WTC11 (cell line): ENCODE results near the gene ZNF407. TPM values are rescaled to one million over a fixed set of nuclear protein-coding genes. Genes with fewer than 3 reads are reported as not detected.

Experiments
- ATAC-seq: fragments of 200-7000 bp; cut with Tn5 transposase; 2 replicates; pipeline ENCODE4 v1.10.0; 2021; ENCODE audit warnings: mild to moderate bottlenecking, moderate library complexity
- CTCF ChIA-PET: fragments of 300-600 bp; sonication (Branson Sonifier 250); formaldehyde crosslinking; loops from one replicate; lab custom pipeline; 2021; ENCODE audit warnings: antibody characterized with exemption; lab: Charles Lee
- POLR2A ChIA-PET: fragments of 350-600 bp; sonication (Branson Sonifier 250); formaldehyde crosslinking; loops from one replicate; lab custom pipeline; 2021; ENCODE audit warnings: antibody characterized with exemption; lab: Charles Lee
- DNase-seq: peaks from one replicate; pipeline ENCODE4 v3.0.0; 2021; ENCODE audit warnings: low spot score
- H3K27ac Mint-ChIP-seq: 2 replicates; pipeline ENCODE4 v1.8.0; 2021; ENCODE audit warnings: mixed read lengths
- H3K27me3 Mint-ChIP-seq: 2 replicates; pipeline ENCODE4 v1.8.0; 2021; ENCODE audit warnings: low read depth, mild to moderate bottlenecking, moderate library complexity, mixed read lengths
- H3K36me3 Mint-ChIP-seq: 2 replicates; pipeline ENCODE4 v1.8.0; 2021; ENCODE audit warnings: mixed read lengths
- H3K4me1 Mint-ChIP-seq: 2 replicates; pipeline ENCODE4 v1.8.0; 2022; ENCODE audit warnings: mixed read lengths
- H3K4me3 Mint-ChIP-seq: 2 replicates; pipeline ENCODE4 v1.8.0; 2021; ENCODE audit warnings: mild to moderate bottlenecking, moderate library complexity, mixed read lengths
- H3K9me3 Mint-ChIP-seq: 2 replicates; pipeline ENCODE4 v1.8.0; 2021; ENCODE audit warnings: mixed read lengths
- AFF4 ChIP-seq: sonication (generic); formaldehyde crosslinking; IDR thresholded peaks from 2 replicates; pipeline ENCODE4 v1.8.1; 2023; ENCODE audit warnings: mild to moderate bottlenecking, missing genetic modification reagents, borderline replicate concordance
- ARID4B ChIP-seq: sonication (generic); formaldehyde crosslinking; IDR thresholded peaks from 2 replicates; pipeline ENCODE4 v1.8.0; 2023; ENCODE audit warnings: missing genetic modification reagents, mild to moderate bottlenecking, borderline replicate concordance
- CREM ChIP-seq: sonication (generic); formaldehyde crosslinking; IDR thresholded peaks from 2 replicates; pipeline ENCODE4 v1.8.1; 2022; ENCODE audit warnings: mild to moderate bottlenecking, missing genetic modification reagents, moderate library complexity
- FOXK1 ChIP-seq: sonication (generic); formaldehyde crosslinking; IDR thresholded peaks from 2 replicates; pipeline ENCODE4 v1.8.0; 2022; ENCODE audit warnings: mild to moderate bottlenecking, moderate library complexity, missing genetic modification reagents
- FOXP1 ChIP-seq: sonication (generic); formaldehyde crosslinking; IDR thresholded peaks from 2 replicates; pipeline ENCODE4 v1.8.0; 2022; ENCODE audit warnings: missing genetic modification reagents, mild to moderate bottlenecking, moderate library complexity, borderline replicate concordance
- GABPB1 ChIP-seq: sonication (generic); formaldehyde crosslinking; IDR thresholded peaks from 2 replicates; pipeline ENCODE4 v1.8.1; 2023; ENCODE audit warnings: mild to moderate bottlenecking, missing genetic modification reagents
- IRF1 ChIP-seq: sonication (generic); formaldehyde crosslinking; IDR thresholded peaks from 2 replicates; pipeline ENCODE4 v1.8.0; 2023; ENCODE audit warnings: missing genetic modification reagents
- KAT7 ChIP-seq: sonication (generic); formaldehyde crosslinking; IDR thresholded peaks from 2 replicates; pipeline ENCODE4 v1.8.1; 2023; ENCODE audit warnings: missing genetic modification reagents, mild to moderate bottlenecking, borderline replicate concordance
- MXD4 ChIP-seq: fragments of 250-450 bp; sonication (Bioruptor Pico); IDR thresholded peaks from 2 replicates; pipeline ENCODE4 v1.8.0; 2021; ENCODE audit warnings: mild to moderate bottlenecking, moderate library complexity, borderline replicate concordance
- NFYB ChIP-seq: sonication (generic); formaldehyde crosslinking; conservative IDR thresholded peaks from 2 replicates; pipeline ENCODE4 v1.8.0; 2022; ENCODE audit warnings: low read depth, missing genetic modification reagents
- NR2C2 ChIP-seq: sonication (generic); formaldehyde crosslinking; IDR thresholded peaks from 2 replicates; pipeline ENCODE4 v1.8.0; 2022; ENCODE audit warnings: mild to moderate bottlenecking, missing genetic modification reagents
- PRRX2 ChIP-seq: fragments of 250-450 bp; sonication (Bioruptor Pico); IDR thresholded peaks from 2 replicates; pipeline ENCODE4 v1.8.0; 2021; ENCODE audit warnings: mild to moderate bottlenecking
- SMAD3 ChIP-seq: sonication (generic); formaldehyde crosslinking; IDR thresholded peaks from 2 replicates; pipeline ENCODE4 v1.8.0; 2022; ENCODE audit warnings: missing genetic modification reagents, mild to moderate bottlenecking, borderline replicate concordance
- SOX15 ChIP-seq: fragments of 250-450 bp; sonication (Bioruptor Pico); IDR thresholded peaks from 2 replicates; pipeline ENCODE4 v1.9.0; 2021; ENCODE audit warnings: mild to moderate bottlenecking
- TEAD4 ChIP-seq: sonication (generic); formaldehyde crosslinking; IDR thresholded peaks from 2 replicates; pipeline ENCODE4 v1.8.0; 2022; ENCODE audit warnings: mild to moderate bottlenecking, missing genetic modification reagents
- ZNF138 ChIP-seq: sonication (generic); formaldehyde crosslinking; conservative IDR thresholded peaks from 2 replicates; pipeline ENCODE4 v1.8.1; 2022; ENCODE audit warnings: mild to moderate bottlenecking, moderate library complexity, missing genetic modification reagents
- ZNF671 ChIP-seq: fragments of 250-450 bp; sonication (Bioruptor Pico); IDR thresholded peaks from 2 replicates; pipeline ENCODE4 v1.8.0; 2021; ENCODE audit warnings: mild to moderate bottlenecking
- ZSCAN18 ChIP-seq: fragments of 250-450 bp; sonication (Bioruptor Pico); IDR thresholded peaks from 2 replicates; pipeline ENCODE4 v2.1.2; 2022; ENCODE audit warnings: mild to moderate bottlenecking, moderate library complexity
- total RNA-seq: library from RNA; stranded (reverse); gene quantifications from 3 replicates; pipeline ENCODE4 v1.2.3, GENCODE V29; 2021
- TF ChIP-seq, protein P1 (sequence below): sonication (generic); formaldehyde crosslinking; conservative IDR thresholded peaks from 2 replicates; pipeline ENCODE4 v1.8.1; 2022; ENCODE audit warnings: mild to moderate bottlenecking, missing genetic modification reagents
- TF ChIP-seq, protein P2 (sequence below): sonication (generic); formaldehyde crosslinking; IDR thresholded peaks from 2 replicates; pipeline ENCODE4 v1.8.1; 2023; ENCODE audit warnings: mild to moderate bottlenecking, missing genetic modification reagents, moderate library complexity
- TF ChIP-seq, protein P3 (sequence below): sonication (generic); formaldehyde crosslinking; IDR thresholded peaks from 2 replicates; pipeline ENCODE4 v1.8.1; 2022; ENCODE audit warnings: low read depth, mild to moderate bottlenecking, moderate library complexity, missing genetic modification reagents, borderline replicate concordance
- TF ChIP-seq, protein P4 (sequence below): sonication (generic); formaldehyde crosslinking; IDR thresholded peaks from 2 replicates; pipeline ENCODE4 v1.8.1; 2023; ENCODE audit warnings: mild to moderate bottlenecking, missing genetic modification reagents

ZNF407 gene
- total RNA-seq, 1 experiment from 2014 or later = 6.5 TPM

DNA sequence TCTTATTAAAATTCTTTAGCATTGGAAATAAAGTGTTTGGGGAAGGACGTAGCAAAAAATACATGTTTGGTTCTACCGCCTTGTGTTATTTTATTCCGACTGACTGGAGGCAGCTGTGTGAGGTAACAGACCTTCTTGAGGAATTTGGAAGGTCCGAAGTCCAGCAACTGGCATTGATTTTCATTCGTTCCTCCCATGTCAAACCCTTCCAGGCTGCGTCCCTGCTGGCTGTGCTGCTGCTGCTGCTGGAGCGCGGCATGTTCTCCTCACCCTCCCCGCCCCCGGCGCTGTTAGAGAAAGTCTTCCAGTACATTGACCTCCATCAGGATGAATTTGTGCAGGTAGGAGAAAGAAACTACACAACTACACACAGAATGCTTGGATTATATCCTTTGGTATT lies 41.5 kb upstream of the ZNF407 start:
- H3K36me3 Mint-ChIP-seq = peaks cover 7% of the 10 kb centered on the region
- TF ChIP-seq GABPB1 (CRISPR knock-in tag) (no peak), NFYB (CRISPR knock-in tag) (no peak), CREM (CRISPR knock-in tag) (no peak), ZSCAN18 (CRISPR knock-in tag) (no peak), PRRX2 (CRISPR knock-in tag) (no peak), ZNF671 (CRISPR knock-in tag) (no peak), ZNF138 (no peak), FOXP1 (CRISPR knock-in tag) (no peak), FOXK1 (no peak), ARID4B (no peak), SOX15 (CRISPR knock-in tag) (no peak), KAT7 (CRISPR knock-in tag) (no peak), MXD4 (no peak), IRF1 (CRISPR knock-in tag) (no peak), SMAD3 (CRISPR knock-in tag) (no peak)
- TF ChIP-seq, protein P1, sequence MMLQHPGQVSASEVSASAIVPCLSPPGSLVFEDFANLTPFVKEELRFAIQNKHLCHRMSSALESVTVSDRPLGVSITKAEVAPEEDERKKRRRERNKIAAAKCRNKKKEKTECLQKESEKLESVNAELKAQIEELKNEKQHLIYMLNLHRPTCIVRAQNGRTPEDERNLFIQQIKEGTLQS = no peak
- TF ChIP-seq, protein P2, sequence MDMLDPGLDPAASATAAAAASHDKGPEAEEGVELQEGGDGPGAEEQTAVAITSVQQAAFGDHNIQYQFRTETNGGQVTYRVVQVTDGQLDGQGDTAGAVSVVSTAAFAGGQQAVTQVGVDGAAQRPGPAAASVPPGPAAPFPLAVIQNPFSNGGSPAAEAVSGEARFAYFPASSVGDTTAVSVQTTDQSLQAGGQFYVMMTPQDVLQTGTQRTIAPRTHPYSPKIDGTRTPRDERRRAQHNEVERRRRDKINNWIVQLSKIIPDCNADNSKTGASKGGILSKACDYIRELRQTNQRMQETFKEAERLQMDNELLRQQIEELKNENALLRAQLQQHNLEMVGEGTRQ (CRISPR knock-in tag) = no peak
- TF ChIP-seq, protein P3, sequence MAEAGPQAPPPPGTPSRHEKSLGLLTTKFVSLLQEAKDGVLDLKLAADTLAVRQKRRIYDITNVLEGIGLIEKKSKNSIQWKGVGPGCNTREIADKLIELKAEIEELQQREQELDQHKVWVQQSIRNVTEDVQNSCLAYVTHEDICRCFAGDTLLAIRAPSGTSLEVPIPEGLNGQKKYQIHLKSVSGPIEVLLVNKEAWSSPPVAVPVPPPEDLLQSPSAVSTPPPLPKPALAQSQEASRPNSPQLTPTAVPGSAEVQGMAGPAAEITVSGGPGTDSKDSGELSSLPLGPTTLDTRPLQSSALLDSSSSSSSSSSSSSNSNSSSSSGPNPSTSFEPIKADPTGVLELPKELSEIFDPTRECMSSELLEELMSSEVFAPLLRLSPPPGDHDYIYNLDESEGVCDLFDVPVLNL (CRISPR knock-in tag) = no peak
- TF ChIP-seq, all 79 proteins: peak for 0
- CTCF ChIA-PET = no interaction called here

DNA sequence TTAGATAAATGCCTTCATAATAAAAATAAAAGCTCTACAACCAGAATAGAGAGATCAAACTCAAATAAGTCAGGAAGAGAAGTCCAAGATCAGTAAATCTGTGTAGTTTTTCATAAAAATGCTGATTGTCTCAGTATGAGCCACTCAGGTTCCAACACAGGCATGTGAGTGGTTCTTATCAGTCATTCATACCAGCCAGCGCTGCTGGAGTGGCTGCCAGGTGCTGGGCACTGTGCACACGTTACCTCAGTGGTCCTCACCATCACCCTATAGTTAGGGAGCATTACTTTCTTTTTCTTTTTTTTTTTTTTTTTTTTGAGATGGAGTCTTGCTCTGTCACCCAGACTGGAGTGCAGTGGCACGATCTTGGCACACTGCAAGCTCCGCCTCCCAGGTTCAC lies 39.6 kb upstream of the ZNF407 start:
- H3K9me3 Mint-ChIP-seq = no peaks in the 10 kb centered on the region; the same call in 1 of the 2 replicates
- H3K4me1 Mint-ChIP-seq = no peaks in the 10 kb centered on the region
- DNase-seq = no peak
- H3K4me3 Mint-ChIP-seq = no peak overlapping the region
- H3K36me3 Mint-ChIP-seq = no peaks in the 10 kb centered on the region
- ChIA-PET CTCF (no interaction called here), POLR2A (no interaction called here)
- no peaks in the 10 kb centered on the region; the same call in 1 of the 2 replicates for H3K27me3 Mint-ChIP-seq
- H3K27ac Mint-ChIP-seq = no peak overlapping the region
- ATAC-seq = no peak
- no peak for TF ChIP-seq NR2C2
- no peak for TF ChIP-seq AFF4 (CRISPR knock-in tag)
- no peak for TF ChIP-seq TEAD4 (CRISPR knock-in tag)
- TF ChIP-seq, protein P4, sequence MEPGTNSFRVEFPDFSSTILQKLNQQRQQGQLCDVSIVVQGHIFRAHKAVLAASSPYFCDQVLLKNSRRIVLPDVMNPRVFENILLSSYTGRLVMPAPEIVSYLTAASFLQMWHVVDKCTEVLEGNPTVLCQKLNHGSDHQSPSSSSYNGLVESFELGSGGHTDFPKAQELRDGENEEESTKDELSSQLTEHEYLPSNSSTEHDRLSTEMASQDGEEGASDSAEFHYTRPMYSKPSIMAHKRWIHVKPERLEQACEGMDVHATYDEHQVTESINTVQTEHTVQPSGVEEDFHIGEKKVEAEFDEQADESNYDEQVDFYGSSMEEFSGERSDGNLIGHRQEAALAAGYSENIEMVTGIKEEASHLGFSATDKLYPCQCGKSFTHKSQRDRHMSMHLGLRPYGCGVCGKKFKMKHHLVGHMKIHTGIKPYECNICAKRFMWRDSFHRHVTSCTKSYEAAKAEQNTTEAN = no peak

More for the DNA sequence above, 41.5 kb upstream of the ZNF407 start:
- H3K9me3 Mint-ChIP-seq = no peaks in the 10 kb centered on the region; the same call in 1 of the 2 replicates
- no peak for DNase-seq
- ATAC-seq = no peak
- POLR2A ChIA-PET = no interaction called here
- H3K4me3 Mint-ChIP-seq = no peak overlapping the region
- no peaks in the 10 kb centered on the region; the same call in 1 of the 2 replicates for H3K4me1 Mint-ChIP-seq
- H3K27me3 Mint-ChIP-seq = no peaks in the 10 kb centered on the region; the same call in 1 of the 2 replicates
- H3K27ac Mint-ChIP-seq = no peak overlapping the region
